H1 (cell line): Measurements from ENCODE around the gene SPHK1.
A peak's percentile ranks its signal among the peaks of the same experiment; 100 is the strongest.

Source experiments
- ATF3 ChIP-seq: IDR thresholded peaks from 2 replicates; pipeline ENCODE4 v1.6.1; 2011; ENCODE audit warnings: low read depth, mild to moderate bottlenecking, low read length; ENCODE audit not compliant: insufficient read depth
- CTCF ChIP-seq, 3 experiments: IDR thresholded peaks; 1 replicate in 2 of 3; 2 replicates in 1 of 3; pipeline versions ENCODE4 v1.5.1 to v1.6.1; 2011; ENCODE audit warnings: low read length in 3 of 3, mild to moderate bottlenecking in 3 of 3, inconsistent platforms in 2 of 3, low read depth in 1 of 3, moderate library complexity in 1 of 3; ENCODE audit not compliant: insufficient read depth in 1 of 3; ENCODE audit errors: control extremely low read depth in 1 of 3
- NRF1 ChIP-seq: IDR thresholded peaks from 2 replicates; pipeline ENCODE4 v1.6.1; 2011; ENCODE audit warnings: mild to moderate bottlenecking, low read depth, low read length, improper control_type of control experiment
- POLR2A ChIP-seq, 2 experiments: IDR thresholded peaks; 1 replicate in 1 of 2; 2 replicates in 1 of 2; pipeline ENCODE4 v1.6.1; 2011; ENCODE audit warnings: low read depth in 2 of 2, low read length in 2 of 2, mild to moderate bottlenecking in 2 of 2; ENCODE audit errors: control extremely low read depth in 1 of 2
- POLR2AphosphoS5 ChIP-seq: IDR thresholded peaks from 2 replicates; pipeline ENCODE4 v1.6.1; 2011; ENCODE audit warnings: low read depth, low read length
- RAD21 ChIP-seq, 2 experiments: IDR thresholded peaks in 1 of 2; conservative IDR thresholded peaks in 1 of 2; 2 replicates each; pipeline ENCODE4 v1.6.1; 2011; ENCODE audit warnings: low read depth in 2 of 2, low read length in 2 of 2, improper control_type of control experiment in 1 of 2, inconsistent platforms in 1 of 2, mild to moderate bottlenecking in 1 of 2, moderate library complexity in 1 of 2
- SUZ12 ChIP-seq: fragments of 200-600 bp; sonication (generic); IDR thresholded peaks from 2 replicates; pipeline ENCODE4 v1.6.1; 2012; ENCODE audit warnings: mild to moderate bottlenecking, inconsistent platforms, low read length, moderate library complexity, mixed read lengths

- TF ChIP-seq CTCF (IDR thresholded peaks at IDR 0.05; ENCODE audit: control extremely low read depth in 1 of 3, insufficient read depth in 1 of 3, low read depth in 1 of 3, low read length in 3 of 3) (peak; percentile 46 to 58 (median 57)), SUZ12 (no peak), NRF1 (no peak), ATF3 (no peak), POLR2A (IDR thresholded peaks at IDR 0.05; ENCODE audit: control extremely low read depth in 1 of 2, low read depth in 2 of 2, low read length in 2 of 2) (no peak), POLR2AphosphoS5 (no peak), RAD21 (IDR thresholded peaks at IDR 0.05 in 1 of 2, conservative IDR thresholded peaks at IDR 0.05 in 1 of 2; ENCODE audit: low read depth in 2 of 2, low read length in 2 of 2) (peak; percentile 40 to 55)
Measured at GRCh38 chr17:76365256-76365903, 19.0 kb upstream of the SPHK1 start.
